22Rv1 (cell line): ENCODE measurements around the gene GPR156.

Experiments used
- CTCF ChIP-seq: fragments of 450-650 bp; IDR thresholded peaks from 2 replicates; pipeline ENCODE4 v1.5.1; 2017; ENCODE audit warnings: mild to moderate bottlenecking
- ZFX ChIP-seq: fragments of 450-650 bp; IDR thresholded peaks from 2 replicates; pipeline ENCODE4 v1.6.1; 2017; ENCODE audit warnings: antibody characterized with exemption, borderline replicate concordance

- TF ChIP-seq CTCF = no peak
- no peak for TF ChIP-seq ZFX
Measured at GRCh38 chr3:120331076-120331475, 46.1 kb upstream of the GPR156 start.
